Stimulated activated naive CD8-positive, alpha-beta T cell treated with anti-CD3 and anti-CD28 coated beads, Interleukin-15, amount 100 ng/mL, for 72 hours (primary cell): ENCODE measurements around the gene MXD4.
A peak's percentile ranks its signal among the peaks of the same experiment; 100 is the strongest.
"Not testable (repeated sequence)": the region's sequence is repeated elsewhere in the genome, so short reads cannot be mapped to it uniquely, and the experiment has no call there.

Source experiments
- ATAC-seq: fragments of 150-1000 bp; cut with Tn5 transposase; 2 replicates; pipeline ENCODE4 v1.10.0; 2021; ENCODE audit warnings: mild to moderate bottlenecking, moderate library complexity
- DNase-seq, 2 donors: peaks; one replicate each; pipeline ENCODE4 v3.0.0; 2021 to 2022
- H3K27ac Mint-ChIP-seq, 2 donors: one replicate each; pipeline ENCODE4 v1.8.0; 2022; ENCODE audit warnings: mild to moderate bottlenecking in 2 of 2, mixed read lengths in 2 of 2, moderate library complexity in 2 of 2
- H3K27me3 Mint-ChIP-seq: one replicate; pipeline ENCODE4 v1.8.0; 2022; ENCODE audit warnings: mixed read lengths
- H3K4me1 Mint-ChIP-seq: one replicate; pipeline ENCODE4 v1.8.0; 2022; ENCODE audit warnings: mild to moderate bottlenecking, mixed read lengths
- H3K4me3 Mint-ChIP-seq, 2 donors: one replicate each; pipeline ENCODE4 v1.8.0; 2022; ENCODE audit warnings: mild to moderate bottlenecking in 2 of 2, mixed read lengths in 2 of 2, moderate library complexity in 1 of 2
- H3K9me3 Mint-ChIP-seq, 2 donors: one replicate each; pipeline ENCODE4 v1.8.0; 2022; ENCODE audit warnings: mixed read lengths in 2 of 2

Gene MXD4

DNA sequence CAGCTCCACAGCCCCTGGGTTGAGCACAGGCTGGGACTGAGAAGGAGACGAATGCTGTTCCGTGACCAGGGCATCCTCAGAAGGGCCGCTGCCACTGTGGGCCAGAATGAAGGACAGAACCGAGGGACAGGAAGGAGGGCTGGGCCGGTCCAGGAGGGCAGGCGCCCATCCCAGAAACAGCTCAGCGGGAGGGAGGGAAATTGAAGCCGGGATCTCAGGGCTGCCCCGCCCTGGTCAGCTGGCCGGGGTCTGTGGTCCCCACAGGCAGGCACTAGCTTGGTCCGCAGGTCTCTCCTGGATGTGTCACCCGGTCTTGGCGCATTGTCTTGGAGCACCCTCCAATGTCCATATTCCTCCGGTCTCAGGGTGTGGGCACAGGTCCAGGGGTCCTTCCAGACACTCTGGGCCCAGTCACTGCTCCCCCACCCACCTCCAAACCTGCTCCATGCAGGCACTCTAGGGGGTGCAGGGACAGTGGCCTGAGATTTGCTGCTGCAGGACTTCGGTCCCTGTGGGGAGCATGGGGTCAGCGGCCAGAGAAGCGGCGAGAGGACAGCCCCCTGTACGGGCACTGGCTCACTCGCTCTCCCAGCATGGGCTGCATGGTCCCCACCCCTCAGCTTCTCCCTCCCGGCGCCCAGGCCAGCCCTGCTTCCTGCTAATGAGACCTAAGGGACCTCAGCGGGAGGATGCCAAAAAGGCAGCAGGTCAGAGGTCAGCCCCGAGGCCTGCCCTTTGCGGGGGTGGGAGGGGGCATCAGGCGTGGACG, 23.9 kb upstream of the MXD4 start:
- ATAC-seq (no peak), DNase-seq (no peak)
- Mint-ChIP-seq H3K4me3 (no peak overlapping the region), H3K27me3 (no peaks in the 10 kb centered on the region), H3K4me1 (peaks cover 57% of the 10 kb centered on the region), H3K27ac (peak overlapping the region in 1 of 2 donors; percentile 13), H3K9me3 (peaks cover 5 to 7% of the 10 kb centered on the region in 2 donors)

DNA sequence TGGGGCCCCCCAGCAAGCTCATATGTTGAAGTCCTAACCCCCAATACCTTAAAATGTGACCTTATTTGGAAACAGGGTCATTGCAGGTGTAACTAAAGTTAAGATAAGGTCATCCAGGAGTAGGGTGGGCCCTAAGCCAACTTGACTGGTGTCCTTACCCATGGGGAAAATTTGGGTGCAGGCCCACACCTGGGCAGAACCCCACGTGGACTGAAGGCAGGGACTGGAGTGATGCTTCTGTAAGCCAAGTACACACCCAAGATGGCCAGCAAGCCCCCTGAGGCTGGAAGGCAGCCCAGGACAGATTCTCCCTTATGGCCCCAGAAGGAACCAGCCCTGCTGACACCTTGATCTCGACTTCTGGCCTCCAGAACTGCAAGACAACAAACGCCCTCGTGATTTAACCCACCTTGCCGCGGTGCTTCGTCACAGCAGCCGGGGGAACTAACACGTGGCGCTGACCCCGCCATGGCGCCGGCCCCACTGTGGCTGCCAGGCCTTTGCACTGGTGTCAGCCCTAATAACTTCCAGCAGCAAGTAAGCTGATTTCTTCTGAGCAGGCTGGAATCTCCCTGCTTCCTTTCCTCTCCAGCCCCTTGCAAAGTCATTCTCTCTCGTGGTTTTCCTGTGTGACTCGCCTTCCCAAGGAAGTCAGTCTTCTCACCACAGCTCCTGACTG, 23.2 kb upstream of the MXD4 start:
- H3K9me3 Mint-ChIP-seq, result peaks cover 5 to 7% of the 10 kb centered on the region in 2 donors
- peaks cover 52% of the 10 kb centered on the region for H3K4me1 Mint-ChIP-seq
- H3K4me3 Mint-ChIP-seq, result no peak overlapping the region
- DNase-seq, result no peak
- ATAC-seq, result no peak
- no peaks in the 10 kb centered on the region for H3K27me3 Mint-ChIP-seq
- H3K27ac Mint-ChIP-seq, result peak overlapping the region; percentile 13 to 27

DNA sequence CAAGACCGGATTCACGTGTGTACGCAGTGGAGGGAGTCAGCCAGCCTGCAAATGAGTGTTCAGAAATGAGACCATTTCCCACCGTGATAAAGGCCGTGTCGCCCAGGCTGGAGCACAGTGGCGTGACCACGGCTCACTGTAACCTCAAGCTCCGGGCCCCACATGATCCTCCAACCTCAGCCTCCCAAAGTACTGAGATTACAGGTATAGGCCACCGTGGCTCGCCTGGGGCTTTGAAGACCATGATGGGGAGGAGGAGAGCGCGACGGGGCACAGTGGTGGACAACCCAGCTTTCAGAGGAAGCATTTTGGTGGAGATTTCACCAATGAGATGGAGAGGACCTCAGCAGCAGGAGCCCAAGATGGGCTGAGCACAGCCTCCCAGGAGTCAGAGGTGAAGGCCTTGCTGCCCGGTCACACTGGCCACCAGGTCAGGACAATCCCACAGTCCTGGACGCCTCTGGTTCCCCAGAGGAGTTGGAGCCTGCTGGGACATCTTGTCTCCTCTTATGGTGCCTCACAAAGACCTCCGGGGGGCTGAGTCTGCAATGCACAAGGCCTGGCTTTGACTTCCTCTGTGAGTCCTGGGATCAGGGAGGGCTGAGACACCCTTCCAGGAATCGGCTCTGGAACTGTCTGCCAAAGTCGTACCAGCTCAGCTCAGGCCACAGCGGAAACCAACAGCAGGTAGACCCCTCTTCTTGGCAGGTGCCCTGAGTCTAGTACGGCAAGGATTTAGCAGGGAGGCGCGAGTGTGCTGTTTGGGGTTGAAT, 22.4 kb upstream of the MXD4 start:
- ATAC-seq (no peak), DNase-seq (no peak)
- Mint-ChIP-seq H3K9me3 (peaks cover 5 to 7% of the 10 kb centered on the region in 2 donors), H3K4me3 (no peak overlapping the region), H3K4me1 (peaks cover 48% of the 10 kb centered on the region), H3K27ac (no peak overlapping the region), H3K27me3 (no peaks in the 10 kb centered on the region)

DNA sequence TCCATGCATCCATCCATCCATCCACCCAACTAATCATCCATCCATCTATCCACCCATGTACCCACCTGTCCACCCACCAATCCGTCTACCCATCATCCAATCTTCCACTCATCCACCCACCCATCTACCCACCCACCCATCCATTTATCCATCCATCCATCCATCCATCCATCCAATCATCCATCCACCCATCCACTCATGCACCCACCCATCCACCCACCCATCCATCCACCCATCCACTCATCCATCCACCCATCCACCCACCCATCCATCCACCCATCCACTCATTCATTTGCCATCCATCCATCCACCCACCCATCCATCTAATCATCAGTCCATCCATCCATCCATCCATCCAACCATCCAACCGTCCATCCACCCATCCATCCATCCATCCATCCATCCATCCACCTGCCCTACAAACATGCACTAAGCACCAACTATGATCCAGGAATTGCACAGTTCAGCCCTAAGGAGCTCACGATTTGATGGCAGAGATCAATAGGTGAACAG, 21.3 kb upstream of the MXD4 start:
- Mint-ChIP-seq H3K9me3 (peaks cover 5 to 7% of the 10 kb centered on the region in 2 donors), H3K27me3 (no peaks in the 10 kb centered on the region)

DNA sequence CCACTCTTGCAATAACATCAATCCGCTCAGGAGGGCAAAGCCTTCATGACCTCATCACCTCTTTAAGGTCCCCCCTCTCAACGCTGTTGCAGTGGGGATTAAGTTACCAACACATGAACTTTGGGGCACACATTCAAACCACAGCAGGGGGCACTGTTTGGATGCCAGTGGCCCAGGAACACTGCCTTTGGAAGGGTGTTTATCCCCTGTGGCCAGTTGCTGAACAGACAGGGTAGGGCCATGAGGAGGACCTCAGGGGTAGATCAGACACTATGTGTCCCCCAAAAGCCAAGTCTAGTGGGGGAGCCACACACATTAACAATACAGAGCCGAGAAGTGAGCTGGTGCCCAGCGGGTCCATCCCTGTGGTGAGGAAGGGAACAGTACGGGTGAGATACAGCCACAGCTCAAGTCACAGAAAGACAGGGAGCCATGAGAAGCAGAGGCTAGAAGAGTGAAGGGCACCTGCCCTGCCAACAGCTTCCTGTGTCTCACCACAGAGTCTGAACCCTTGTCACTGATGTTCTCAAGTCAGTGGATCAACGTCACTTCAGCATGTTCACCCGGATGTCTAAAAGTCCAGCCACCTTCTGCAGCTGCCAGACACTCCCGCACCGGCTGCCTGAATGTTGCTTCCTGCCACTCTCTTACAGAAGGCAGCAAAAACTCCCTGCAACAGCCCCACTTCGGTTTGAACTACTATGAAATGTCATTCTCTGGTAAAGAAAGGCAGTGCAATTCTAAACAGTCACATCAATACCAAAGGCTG, 19.9 kb upstream of the MXD4 start:
- Mint-ChIP-seq H3K4me3 (peak overlapping the region; percentile 60 to 67), H3K4me1 (peaks cover 43% of the 10 kb centered on the region), H3K9me3 (peaks cover 5 to 7% of the 10 kb centered on the region in 2 donors), H3K27ac (peak overlapping the region; percentile 91 to 95), H3K27me3 (no peaks in the 10 kb centered on the region)
- peak; percentile 96 for ATAC-seq
- DNase-seq, result peak; percentile 55 to 84

More for the DNA sequence above, 21.3 kb upstream of the MXD4 start:
- Mint-ChIP-seq H3K4me3 (no peak overlapping the region), H3K27ac (no peak overlapping the region), H3K4me1 (peaks cover 45% of the 10 kb centered on the region)
- DNase-seq (no peak), ATAC-seq (no peak)

DNA sequence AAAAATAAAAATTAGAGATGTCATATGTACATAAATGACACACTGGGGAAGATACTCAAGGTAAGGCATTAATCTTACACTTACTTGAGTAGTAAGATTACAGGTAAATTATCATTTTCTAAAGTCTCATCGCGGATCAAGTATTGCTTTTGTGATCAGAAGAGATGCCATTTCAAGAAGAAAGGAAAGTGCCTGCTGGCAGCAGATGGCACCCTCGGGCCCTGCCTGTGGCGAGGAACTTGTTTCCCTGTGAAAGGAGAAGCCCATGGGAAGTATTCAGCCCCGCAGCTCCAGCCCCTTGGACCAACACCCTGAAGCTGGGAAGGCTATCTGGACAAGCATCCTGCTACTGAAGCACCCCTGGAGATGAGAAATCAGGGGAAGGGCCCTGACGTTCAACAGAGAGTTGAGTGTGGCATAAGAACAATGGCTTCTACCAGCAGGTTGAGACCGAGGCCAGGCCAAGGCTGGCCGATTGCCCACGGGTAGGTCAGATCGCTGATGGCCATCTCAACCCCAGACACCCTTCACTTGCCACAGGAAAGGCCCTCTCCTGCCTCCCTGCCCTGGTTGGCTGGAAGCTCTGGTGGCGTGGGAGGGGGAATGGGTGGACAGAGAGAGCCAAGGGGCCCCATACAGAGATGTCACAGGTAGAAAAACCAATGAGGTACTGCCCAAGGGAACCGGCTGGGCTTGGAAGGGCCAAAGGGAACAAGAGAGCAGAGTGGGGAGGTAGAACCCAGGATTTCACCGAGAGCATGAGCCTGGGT, 18.8 kb upstream of the MXD4 start:
- no peak for ATAC-seq

DNA sequence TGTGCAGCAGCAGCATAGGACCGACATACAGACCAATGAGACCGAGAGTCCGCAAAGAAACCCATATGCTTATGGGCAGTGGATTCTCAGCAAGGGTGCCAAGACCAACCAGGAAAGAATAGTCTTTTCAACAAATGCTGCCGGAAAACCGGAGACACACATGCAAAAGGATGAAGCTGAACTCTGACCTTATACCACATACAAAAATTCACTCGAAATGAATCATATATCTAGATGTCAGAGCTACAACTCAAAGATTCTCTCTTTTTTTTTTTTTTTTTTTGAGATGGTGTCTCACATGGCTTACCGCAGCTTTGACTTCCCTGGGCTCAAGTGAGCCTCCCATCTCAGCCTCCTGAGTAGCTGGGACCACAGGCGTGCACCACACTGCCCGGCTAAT, 16.0 kb upstream of the MXD4 start:
- ATAC-seq (no peak), DNase-seq (no peak)
- Mint-ChIP-seq H3K27me3 (no peaks in the 10 kb centered on the region), H3K9me3 (peaks cover 0 to 2% of the 10 kb centered on the region in 2 donors), H3K4me1 (peaks cover 24% of the 10 kb centered on the region), H3K27ac (no peak overlapping the region), H3K4me3 (no peak overlapping the region)

More for the DNA sequence above, 18.8 kb upstream of the MXD4 start:
- no peak for DNase-seq
- peak overlapping the region; percentile 67 to 91 for H3K27ac Mint-ChIP-seq
- H3K27me3 Mint-ChIP-seq, result no peaks in the 10 kb centered on the region
- peaks cover 41% of the 10 kb centered on the region for H3K4me1 Mint-ChIP-seq
- peaks cover 5 to 7% of the 10 kb centered on the region in 2 donors for H3K9me3 Mint-ChIP-seq
- H3K4me3 Mint-ChIP-seq, result peak overlapping the region in 1 of 2 donors; percentile 67

DNA sequence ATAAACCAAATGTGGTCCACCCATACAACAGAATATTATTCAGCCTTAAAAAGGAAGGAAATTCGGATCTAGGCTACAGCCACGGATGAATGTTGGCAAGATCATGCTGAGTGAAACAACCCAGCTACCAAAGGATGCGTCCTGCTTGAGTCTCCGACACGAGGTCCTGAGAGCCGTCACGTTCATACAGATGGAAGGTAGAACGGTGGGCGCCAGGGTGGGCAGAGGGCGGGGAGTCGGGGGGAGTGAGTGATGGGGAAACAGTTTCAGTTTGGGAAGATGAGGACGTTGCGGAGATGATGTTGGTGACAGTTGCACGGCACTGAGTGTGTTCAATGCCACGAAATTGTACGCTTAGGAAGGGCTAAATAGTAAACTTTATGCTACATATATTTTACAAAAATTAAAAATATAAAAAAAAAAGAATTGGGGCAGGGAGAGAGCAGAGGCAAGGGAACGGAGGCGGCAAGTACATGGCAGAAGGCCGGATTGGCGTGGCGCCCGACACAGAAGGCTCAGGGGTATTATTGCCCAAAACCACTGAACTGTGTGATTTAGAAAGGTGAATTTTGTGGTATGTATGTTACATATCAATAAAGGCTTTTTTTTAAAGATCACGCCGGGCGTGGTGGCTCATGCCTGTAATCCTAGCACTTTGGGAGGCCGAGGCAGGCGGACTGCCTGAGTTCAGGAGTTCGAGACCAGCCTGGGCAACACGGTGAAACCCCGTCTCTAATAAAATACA, 14.8 kb upstream of the MXD4 start:
- Mint-ChIP-seq H3K4me1 (peaks cover 17% of the 10 kb centered on the region), H3K9me3 (no peaks in the 10 kb centered on the region), H3K4me3 (no peak overlapping the region), H3K27ac (no peak overlapping the region), H3K27me3 (no peaks in the 10 kb centered on the region)
- DNase-seq (no peak), ATAC-seq (no peak)

DNA sequence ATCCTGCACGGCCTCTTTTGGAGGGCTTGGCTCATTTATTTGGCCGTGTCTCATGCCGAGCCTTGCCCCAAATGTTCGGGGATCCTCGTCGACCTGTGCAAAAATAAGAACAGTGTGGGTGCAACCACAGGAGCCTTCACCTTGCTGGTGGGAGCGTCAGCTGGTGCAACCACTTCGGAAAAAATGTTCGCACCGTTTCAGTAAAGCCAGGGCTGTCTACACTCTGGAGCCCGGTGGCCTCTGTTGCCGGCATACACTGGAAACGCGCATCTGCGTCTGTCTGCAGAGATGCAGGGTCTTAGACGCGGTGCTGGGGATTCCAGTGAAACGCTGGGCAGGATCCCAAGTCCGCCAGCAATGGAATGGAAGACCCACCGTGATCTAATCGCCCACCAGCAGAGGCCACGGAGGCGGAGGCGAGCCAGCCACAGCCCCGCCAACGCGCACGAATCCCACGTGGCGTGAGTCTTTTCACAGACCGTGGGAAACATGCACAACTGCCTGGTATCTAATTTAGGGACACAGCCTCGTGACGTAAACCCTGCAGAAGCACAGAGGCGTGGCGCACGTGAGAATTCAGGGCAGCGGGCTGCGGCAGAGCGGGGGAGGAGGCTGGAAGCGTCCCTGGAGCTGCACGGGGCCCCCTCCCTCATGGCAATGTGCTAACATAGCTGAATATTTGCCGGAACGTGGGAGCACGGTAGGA, 13.8 kb upstream of the MXD4 start:
- peak overlapping the region in 1 of 2 donors; percentile 11 for H3K27ac Mint-ChIP-seq

DNA sequence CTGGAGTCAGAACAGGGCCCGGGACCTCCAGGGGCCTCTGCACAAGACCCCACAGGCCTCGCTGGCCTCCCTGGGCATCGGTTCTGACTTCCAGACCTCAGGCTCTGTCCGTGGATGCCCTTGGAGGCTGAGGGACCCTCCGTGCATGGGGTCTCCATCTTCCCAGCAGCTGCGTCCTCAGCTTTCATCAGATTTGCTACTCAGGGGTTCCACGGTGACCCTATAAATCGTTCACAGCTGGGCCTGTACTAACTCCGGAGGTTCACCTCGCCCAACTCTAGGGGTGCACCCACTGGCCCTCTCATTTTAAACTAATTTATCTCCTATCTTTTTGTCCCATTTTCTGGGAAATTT, 13.1 kb upstream of the MXD4 start:
- not testable (repeated sequence) for DNase-seq, ATAC-seq, H3K9me3 Mint-ChIP-seq, H3K4me3 Mint-ChIP-seq, H3K4me1 Mint-ChIP-seq, H3K27ac Mint-ChIP-seq, H3K27me3 Mint-ChIP-seq

More for the DNA sequence above, 13.8 kb upstream of the MXD4 start:
- H3K9me3 Mint-ChIP-seq, result no peaks in the 10 kb centered on the region
- H3K27me3 Mint-ChIP-seq, result no peaks in the 10 kb centered on the region
- peaks cover 6% of the 10 kb centered on the region for H3K4me1 Mint-ChIP-seq
- ATAC-seq (no peak), DNase-seq (no peak)
- H3K4me3 Mint-ChIP-seq, result no peak overlapping the region

DNA sequence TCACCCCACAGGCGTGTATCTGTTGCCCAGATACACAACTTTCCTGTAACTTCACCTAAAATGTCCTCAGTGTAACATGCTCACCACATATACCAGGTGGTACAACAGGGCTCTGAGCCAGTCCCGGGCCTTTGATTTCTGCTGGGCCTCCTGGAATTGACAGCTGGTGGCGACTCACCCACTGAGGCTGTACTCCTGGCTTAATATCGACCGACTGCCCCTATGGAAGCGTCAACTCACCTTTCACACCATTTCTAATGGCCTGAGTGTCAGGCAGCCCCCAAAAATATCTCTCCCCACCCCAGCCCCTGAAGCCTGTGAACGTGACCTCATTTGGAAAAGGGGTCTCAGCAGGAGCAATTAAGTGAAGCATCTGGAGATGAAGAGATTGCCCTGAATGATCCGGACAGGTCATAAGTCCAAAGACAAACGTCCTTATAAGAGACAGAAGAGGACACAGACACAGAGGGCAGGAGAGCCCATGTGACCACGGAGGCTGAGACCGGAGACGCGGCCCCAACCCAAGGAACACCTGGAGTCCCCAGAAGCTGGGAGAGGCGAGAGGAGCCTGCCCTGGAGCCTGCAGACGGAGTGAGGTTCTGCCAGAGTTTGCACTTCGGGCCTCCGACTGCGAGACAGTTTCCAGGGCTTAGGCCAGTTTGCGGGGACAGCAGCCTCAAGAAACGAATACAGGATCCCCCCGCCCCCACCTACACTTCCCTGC, 12.6 kb upstream of the MXD4 start:
- Mint-ChIP-seq H3K4me1 (peaks cover 5% of the 10 kb centered on the region), H3K27me3 (no peaks in the 10 kb centered on the region), H3K4me3 (no peak overlapping the region), H3K9me3 (no peaks in the 10 kb centered on the region), H3K27ac (peak overlapping the region in 1 of 2 donors; percentile 48)
- DNase-seq (no peak), ATAC-seq (no peak)

DNA sequence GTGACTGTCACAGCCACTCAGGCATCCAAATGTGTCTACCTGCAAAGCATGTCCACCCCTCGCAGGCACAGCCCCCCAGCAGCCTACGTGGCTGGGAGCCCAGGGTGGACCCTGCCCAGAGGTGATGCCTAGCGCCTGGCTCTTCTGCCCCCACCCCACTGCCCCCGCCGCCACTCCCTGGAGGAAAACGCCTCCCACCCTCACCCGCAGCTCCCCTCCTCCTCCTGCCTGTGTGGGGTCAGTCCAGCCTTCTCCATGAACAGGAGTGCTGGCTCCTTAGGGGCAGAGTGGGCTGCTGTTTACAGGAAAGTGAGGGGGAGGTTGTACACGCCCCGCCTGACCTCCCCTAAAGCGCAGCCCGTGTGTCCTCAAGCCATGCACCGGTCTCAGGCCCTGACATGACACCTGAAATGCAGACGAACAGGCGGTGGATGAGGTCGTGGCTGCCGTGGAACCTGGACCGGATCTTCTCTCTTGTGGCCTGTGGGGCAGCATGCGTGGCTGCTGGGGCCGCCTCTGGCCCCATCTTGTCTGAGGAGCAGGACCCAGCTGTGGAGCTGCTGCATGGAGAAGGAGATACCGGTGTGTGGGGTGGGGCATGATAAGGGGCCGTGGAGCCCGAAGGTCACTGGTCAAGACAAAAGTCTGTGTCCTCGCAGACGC, 11.9 kb upstream of the MXD4 start:
- no peak for DNase-seq
- Mint-ChIP-seq H3K4me3 (no peak overlapping the region), H3K27me3 (no peaks in the 10 kb centered on the region), H3K4me1 (peaks cover 5% of the 10 kb centered on the region), H3K27ac (peak overlapping the region in 1 of 2 donors; percentile 48), H3K9me3 (no peaks in the 10 kb centered on the region)
- no peak for ATAC-seq
